NK-92 (cell line): ENCODE data around the gene ATP6V0C.
"Not testable (repeated sequence)": the region's sequence is repeated elsewhere in the genome, so short reads cannot be mapped to it uniquely, and the experiment has no call there.

ENCODE experiments used
- DNase-seq: peaks from one replicate; lab custom pipeline; 2025; ENCODE audit not compliant: unreplicated experiment; lab: John Stamatoyannopoulos, UW

Gene ATP6V0C

DNA sequence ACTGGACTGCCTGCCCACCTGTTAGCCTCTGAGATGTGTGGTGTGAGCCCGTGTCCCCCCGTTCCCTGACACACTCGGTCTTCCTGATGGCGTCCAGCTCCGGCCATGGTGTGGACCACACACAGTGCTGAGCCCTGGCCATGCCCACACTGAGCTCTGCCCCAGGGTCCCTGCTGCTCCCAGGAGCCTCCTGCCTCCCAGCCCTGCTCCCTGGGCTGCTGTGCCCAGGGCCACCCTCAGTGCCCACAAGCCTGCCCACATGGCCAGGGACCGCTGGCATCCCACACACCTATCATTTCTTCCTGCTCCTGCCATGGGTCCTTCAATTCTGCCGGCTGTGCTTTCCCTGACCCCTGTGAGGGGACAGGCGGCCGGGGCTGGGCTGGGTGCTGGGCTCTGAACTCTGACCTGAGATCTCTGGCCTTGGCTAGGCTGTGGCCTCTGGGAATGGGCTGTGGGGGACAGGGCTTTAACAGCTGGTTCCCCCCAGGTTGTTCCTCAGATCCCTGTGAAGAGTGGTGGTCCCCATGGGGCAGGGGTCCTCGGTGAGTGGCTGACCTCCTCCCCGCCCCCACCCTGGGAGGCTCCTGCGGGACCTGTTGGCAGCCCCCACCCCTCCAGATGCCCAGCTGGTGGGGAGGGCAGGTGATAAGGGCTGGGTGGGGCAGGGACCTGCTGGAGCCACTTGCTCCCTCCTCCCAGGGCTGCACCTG, 13.5 kb downstream of the ATP6V0C start:
- DNase-seq, result no peak

DNA sequence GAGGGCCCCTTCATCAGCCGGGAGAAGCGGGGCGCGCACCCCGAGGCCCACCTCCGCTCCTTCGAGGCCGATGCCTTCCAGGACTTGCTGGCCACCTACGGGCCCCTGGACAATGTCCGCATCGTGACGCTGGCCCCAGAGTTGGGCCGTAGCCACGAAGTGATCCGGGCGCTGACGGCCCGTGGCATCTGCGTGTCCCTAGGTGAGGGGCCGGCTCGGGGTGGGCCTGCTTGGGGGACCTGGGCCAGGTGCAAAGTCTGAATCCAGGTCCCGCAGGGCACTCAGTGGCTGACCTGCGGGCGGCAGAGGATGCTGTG, 14.0 kb downstream of the ATP6V0C start:
- DNase-seq, result no peak

DNA sequence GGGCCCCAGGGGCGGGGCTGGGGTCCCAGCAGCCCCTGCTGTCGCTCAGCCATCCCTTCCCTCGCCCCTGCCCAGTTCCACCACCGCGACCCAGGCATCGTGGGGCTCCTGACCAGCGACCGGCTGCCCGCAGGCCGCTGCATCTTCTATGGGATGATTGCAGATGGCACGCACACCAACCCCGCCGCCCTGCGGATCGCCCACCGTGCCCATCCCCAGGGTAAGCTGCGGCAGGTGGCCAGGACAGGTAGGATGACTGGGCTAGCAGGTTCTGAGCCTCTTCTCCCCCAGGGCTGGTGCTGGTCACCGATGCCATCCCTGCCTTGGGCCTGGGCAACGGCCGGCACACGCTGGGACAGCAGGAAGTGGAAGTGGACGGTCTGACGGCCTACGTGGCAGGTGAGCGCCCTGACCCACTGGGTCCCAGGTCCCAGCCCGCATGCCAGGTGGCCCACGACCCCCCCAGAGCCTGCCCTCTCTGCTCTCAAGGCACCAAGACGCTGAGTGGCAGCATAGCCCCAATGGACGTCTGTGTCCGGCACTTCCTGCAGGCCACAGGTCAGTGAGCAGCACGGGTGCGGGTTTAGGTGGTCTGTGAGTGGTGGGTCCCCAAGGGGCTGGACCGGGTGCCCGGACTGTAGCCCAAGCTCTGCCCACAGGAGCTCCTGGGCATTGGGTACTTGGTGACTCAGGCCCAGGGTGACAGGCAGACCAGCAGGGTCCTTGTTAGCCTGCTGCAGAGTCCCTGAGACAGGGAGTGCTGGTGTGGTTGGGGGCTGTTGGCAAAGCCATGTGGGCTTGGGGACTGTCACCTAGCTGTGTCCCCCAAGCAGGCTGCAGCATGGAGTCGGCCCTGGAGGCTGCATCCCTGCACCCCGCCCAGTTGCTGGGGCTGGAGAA, 14.7 kb downstream of the ATP6V0C start:
- DNase-seq, result no peak

DNA sequence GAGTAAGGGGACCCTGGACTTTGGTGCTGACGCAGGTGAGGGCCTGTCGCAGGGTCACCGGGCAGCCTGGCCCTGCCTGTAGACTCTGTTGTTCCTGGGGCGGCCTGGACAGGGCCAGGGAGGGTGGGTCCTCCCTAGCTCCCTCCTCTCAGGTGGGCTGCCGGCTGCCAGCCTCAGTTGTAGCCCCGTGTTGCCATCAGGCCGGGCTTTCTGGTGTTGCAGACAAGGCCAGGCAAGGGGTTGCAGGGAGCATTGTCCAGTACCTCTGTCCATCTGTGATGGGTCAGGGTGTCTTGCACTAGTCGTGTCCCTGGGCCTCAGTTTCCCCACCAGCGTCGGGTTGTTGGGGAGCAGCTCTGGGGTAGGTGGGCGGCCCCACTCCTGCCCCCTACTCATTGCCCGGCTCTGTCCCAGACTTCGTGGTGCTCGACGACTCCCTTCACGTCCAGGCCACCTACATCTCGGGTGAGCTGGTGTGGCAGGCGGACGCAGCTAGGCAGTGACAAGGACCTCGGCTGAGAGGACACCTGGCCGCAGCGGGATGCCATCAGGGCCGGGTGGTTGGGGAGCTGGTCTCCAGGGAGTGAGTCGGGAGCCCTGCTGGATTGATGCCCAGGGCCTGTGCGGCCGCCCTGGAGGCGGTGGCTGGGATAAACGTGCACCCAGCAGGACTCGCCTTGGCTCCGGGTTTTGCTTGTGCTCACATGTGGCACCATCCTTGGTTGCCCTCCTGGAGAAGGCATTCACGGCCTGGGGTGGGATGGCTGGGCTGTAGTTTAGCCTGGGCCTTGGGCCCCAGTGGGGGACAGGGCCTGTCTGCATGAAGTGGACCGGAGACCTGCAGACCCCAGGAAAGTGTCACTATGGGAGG, 15.5 kb downstream of the ATP6V0C start:
- no peak for DNase-seq

DNA sequence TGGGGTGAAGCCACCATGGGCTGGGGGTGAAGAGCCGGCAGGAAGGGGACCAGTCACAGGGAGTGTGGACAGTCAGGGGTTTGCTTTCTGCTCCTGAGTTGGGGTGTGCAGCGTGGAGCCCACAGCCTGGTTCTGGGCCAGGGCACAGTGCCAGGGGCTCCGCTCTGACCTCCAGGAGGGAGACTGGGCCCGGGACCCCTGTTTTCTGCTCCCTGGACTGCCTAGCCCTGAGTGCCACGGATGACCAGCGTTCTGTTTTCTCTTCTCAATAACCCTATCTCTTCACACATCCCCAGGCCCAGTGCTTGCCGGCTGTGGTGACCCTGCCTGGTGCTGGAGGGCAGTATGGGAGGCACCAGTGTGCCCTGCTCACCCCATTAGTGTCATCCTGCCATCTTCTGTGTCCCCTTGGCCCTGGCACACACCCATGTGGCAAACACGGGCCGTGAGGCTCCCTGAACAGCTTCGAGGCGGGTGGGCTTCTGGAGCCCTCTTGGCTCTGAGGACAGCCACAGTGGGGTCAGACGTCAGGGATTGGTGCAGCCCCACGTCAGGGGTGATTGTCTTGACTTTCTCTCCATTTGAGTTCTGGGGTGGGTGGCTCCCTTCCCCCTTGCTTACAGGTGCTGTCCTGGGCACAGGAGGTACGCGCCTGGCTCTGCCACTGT, 16.3 kb downstream of the ATP6V0C start:
- no peak for DNase-seq

DNA sequence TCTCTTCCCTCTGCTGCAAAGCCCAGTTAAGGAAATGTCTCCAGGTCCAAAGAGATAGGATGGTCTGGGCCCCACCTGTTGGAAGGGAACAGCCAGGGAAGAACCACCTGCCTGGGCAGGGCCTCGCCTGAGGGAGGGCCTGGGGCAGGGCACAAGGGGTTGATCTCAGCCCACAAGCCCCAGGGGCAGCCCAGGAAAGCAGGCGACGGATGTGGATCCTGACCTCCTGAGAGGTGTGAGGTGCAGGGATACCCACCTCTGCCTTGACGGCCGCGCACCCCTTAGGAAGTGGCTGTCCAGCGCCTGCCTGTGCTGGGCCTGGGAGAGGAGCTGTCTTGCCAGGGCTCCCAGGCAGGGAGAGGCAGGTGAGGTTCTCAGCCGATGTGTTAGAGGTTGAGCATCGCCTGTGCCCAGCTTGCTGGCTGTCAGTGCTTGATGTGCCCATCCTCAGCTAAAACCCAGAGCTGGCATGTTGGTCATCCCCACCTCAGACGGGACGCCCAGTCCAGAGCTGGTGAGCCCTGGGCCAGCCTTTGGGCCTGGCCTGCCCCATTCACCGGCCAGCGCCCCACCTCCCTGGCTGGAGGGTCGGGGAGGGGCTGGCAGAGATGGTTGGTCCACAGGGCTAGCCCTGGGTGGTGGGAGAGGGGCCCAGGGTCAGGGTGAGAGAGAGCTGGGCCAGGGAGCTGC, 17.0 kb downstream of the ATP6V0C start:
- DNase-seq, result no peak

DNA sequence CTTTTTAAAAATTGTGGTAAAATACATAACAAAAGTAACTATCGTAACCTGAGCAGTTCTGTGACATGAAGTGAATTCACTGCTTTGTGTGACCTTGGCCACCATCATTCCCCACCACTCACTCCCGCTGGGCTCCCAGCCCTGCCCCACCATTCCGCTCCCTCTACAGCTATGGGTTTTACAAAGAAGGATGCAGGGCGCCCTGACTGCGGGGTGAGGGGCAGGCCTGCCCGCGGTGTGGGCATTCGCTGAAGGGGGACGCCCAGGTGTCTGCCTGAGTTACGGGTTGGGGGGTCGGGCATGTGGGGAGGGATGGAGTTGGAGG, 17.6 kb downstream of the ATP6V0C start, which contains the start of gene CEMP1:
TSS of gene CEMP1 (minus strand) at position 38 of the 325 bp plus-strand sequence. CDS start 335 bp downstream, outside the sequence.
- DNase-seq, result no peak

DNA sequence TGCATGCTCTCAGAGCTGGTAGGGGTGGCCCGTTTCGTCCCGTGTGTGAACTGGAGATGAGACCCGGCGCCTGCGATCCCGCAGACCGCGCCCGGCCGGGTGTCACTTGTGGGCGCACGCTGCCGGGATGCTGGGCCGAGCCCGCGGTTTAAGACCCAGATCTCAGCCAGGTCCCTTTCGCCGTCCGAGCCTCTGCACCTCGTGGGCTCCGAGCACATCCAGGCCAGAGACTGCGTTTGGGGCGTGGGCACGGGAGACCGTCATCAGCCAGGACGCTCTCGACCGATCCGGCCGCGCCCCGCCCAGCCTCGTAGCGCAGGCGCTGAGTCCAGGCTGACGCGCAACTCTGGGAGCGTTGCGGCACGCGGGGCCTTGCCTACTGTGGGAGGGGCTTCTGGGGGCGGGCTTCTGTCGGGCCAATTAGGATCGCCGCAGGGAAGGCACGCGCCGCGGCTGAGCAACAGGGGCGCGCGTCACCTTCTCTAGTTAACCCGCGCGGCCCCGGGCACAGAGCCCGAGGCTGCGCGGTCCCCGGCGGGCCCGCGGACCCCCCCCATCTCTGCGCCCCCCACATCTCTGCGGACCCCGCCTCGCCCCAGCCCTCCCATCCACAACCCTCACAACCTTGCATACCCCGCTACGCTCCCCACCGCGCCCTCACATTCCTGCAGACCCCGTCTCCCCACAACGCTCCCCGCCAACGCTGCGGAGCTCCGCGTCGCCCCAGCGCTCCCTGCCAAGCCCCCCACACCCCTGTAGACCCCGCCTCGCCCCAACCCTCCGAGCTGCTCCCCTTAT, 18.1 kb downstream of the ATP6V0C start:
- peak; percentile 79 for DNase-seq

DNA sequence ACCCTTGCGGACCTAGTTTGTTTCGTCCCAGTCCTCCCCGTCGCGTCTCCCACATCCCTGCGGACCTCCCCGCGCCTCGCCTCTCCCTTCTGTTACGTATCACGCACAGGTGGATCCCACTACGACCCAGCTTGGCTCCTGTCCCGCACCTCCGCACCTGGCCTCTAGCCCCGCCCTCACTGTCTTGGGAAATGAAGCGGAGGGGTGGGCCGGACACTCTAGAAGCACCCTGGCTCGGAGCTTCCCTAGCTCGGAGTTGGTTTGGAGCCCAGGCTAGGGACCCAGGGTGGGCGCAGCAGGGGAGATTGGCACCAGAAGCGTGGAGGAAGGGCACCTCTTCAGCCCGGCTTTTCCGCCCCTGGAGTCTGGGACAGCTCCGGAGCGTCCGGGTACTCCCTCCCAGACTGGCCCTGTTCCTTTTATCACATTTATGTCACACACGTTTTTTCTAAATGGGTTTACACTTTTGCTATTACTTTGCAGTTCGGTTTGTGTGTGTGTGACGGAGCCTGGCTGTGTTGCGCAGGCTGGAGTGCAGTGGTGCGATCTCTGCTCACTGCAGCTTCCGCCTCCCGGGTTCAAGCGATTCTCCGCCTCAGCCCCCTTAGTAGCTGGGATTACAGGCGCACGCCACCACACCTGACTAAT, 18.9 kb downstream of the ATP6V0C start:
- no peak for DNase-seq

DNA sequence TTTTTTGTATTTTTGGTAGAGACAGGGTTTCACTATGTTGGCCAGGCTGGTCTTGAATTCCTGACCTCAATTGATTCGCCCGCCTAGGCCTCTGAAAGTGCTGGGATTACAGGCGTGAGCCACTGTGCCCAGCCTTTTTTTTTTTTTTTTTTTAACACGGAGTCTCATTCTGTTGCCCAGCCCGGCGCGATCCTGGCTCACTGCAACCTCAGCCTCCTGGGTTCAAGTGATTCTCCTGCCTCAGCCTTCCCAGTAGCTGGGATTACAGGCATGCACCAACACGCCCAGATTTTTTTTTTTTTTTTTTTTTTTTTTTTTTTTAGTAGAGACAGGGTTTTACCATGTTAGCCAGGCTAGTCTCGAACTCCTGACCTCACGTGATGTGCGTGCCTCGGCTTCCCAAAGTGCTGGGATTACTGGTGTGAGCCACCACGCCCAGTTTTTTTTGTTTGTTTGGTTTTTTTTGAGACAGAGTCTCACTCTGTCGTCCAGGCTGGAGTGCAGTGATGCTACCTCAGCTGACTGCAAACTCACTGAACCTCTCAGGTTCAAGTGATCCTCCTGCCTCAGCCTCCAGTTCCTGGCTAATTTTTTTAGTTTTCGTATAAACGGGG, 19.5 kb downstream of the ATP6V0C start:
- DNase-seq, result not testable (repeated sequence)

DNA sequence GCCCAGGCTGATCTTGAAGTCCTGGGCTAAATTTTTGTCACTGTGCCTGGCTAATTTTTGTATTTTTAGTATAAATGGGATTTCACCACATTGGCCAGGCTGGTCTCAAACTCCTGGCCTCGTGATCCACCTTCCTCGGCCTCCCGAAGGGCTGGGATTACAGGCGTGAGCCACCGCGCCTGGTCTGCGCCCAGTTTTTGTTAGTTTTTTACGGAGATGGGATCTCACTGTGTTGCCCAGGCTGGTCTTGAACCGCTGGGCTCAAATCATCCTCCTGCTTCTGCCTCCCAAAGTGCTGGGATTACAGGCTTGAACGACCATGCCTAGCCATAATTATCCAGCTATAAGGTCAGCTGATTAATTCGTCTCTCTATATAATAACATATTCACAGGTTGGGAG, 20.2 kb downstream of the ATP6V0C start:
- no peak for DNase-seq

DNA sequence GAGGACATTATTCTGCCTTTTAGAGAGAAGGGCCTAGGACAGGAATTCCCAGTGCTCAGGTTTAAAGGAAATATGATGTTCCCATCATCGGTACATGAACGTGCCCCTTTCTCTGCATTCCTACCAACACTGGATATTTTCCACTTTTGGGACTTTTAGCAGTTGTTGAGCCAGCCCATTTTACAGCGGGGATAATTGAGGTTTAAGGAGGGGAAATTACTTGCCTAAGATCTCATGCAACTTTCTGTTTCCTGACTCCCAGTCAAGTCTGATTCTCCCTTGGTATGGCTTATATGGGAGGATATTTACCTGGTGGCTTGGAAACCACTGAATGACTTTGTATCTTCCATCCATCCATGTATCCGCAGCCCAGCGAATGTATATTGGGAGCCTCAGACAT, 20.6 kb downstream of the ATP6V0C start:
- DNase-seq, result not testable (repeated sequence)

DNA sequence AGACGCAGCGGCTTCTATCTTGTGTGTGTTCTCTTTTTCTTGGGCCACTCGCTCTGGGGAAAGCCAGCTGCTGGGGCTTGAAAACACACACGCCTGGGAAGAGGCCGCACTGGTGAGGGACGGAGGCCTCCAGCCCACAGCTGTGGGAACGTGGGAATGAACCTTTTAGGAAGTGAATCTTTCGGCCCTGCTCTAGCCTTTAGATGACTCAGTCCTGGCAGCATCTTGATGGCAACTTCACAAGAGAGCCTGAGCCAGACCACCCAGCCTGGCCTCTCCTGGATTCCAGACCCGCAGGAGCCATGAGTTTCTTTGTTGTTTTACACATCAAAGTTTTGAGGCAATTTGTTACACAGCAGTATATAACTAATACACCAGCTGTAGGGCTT, 21.9 kb downstream of the ATP6V0C start:
- DNase-seq, result no peak

DNA sequence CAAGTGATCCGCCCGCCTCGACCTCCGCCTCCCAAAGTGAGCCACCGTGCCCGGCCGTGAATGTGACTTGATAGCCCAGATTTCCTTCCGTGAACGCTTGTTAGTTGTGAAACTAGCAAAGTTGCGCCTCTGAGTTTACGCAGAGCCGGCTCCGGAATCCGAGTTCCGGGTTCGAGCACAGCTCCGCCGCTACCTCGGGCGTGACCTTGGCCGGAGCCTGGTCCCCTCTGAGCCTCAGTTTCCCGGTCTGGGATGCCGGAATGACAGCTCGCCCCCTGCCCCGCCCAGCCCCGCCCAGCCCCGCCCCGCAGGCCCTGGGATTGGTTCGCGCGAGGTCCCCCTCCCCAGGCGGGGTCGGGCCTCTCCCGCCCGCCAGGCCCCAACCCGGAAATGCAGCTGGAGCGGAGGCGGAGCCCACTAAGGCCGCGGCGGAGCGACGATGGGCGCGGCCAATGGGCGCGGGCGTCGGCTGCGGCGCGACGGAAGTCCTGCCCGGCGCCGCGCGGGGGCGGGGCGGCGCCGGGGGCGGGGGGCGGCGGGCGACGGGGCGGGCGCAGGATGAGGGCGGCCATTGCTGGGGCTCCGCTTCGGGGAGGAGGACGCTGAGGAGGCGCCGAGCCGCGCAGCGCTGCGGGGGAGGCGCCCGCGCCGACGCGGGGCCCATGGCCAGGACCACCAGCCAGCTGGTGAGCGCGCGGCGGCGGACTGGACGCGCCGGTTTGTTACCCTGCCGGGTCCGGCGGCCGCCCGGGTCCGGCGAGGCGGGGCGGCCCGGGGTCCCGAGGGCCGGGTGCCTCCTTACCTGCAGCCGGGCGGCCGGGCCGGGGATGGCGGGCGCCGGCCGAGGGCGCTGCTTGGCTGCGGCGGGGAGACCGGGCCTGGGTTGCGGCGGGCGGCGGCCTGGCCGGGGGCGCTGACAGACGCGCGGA, 24.0 kb downstream of the ATP6V0C start, which contains the start of gene PDPK1:
TSS of gene PDPK1 (plus strand) at position 571 of the 929 bp plus-strand sequence. CDS start at position 663, 92 bp downstream.
- DNase-seq, result peak; percentile 45

DNA sequence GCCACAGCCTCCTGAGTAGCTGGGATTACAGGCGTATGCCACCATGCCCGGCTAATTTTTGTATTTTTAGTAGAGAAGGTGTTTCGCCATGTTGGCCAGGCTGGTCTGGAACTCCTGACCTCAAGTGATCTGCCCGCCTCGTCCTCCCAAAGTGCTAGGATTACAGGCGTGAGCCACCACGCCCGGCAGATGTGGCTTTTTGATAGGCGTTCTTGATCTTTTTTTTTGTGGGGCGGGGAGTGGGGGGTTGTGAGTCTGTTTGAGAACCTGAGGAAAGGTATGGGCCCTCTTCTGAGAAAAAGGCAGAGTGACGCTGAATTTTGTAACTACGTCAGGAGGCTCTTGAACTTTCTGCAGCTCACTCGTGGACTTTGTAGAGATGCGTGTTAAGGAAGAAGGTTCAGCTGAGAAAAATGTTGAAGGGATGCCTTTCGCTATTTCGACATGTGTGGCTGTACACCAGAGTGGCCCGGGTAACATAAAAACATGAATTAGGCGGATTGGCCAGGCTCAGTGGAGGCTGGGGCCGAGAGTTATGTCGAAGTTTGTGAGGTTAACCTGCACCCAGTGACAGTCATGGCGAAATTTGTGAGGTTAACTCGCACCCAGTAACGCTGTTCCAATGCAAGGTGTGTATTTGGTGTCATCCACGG, 25.6 kb downstream of the ATP6V0C start:
- DNase-seq, result not testable (repeated sequence)

DNA sequence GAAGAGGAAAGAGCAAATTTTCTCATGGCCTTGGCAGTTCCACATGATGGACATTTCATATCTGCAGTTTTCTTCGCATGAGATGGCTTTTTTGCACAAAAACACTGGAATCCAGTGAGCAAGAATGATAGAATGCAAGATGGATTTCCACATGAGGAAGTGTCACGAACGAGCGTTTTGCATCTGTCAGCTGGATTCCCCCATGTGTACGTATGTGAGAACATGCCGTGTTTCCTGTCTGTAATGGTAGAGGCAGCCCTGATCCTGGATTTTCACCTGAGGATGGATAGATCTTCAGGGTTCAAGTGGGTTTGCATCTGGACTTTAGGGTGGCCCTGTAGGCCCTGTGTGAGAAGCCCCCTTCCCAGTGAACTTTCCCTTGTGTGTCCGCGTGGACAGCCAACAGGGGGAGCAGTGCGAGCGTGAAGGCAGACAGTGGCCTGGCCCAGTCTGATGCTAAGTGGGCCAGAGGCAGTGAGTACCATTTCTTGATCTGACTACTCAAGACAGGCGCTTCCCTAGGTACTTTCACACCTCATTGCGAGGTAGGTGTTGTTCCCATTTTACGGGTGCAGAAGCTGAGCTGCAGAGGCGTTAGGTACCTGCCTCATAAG, 26.2 kb downstream of the ATP6V0C start:
- not testable (repeated sequence) for DNase-seq
